Stimulated activated naive CD8-positive, alpha-beta T cell treated with anti-CD3 and anti-CD28 coated beads, Interleukin-15, amount 100 ng/mL, for 72 hours (primary cell): ENCODE results near the gene ASCL2.

ENCODE experiments used
- ATAC-seq: fragments of 150-1000 bp; cut with Tn5 transposase; 2 replicates; pipeline ENCODE4 v1.10.0; 2021; ENCODE audit warnings: mild to moderate bottlenecking, moderate library complexity
- DNase-seq, 2 donors: peaks; one replicate each; pipeline ENCODE4 v3.0.0; 2021 to 2022
- H3K27ac Mint-ChIP-seq, 2 donors: one replicate each; pipeline ENCODE4 v1.8.0; 2022; ENCODE audit warnings: mild to moderate bottlenecking in 2 of 2, mixed read lengths in 2 of 2, moderate library complexity in 2 of 2
- H3K27me3 Mint-ChIP-seq: one replicate; pipeline ENCODE4 v1.8.0; 2022; ENCODE audit warnings: mixed read lengths
- H3K4me1 Mint-ChIP-seq: one replicate; pipeline ENCODE4 v1.8.0; 2022; ENCODE audit warnings: mild to moderate bottlenecking, mixed read lengths
- H3K4me3 Mint-ChIP-seq, 2 donors: one replicate each; pipeline ENCODE4 v1.8.0; 2022; ENCODE audit warnings: mild to moderate bottlenecking in 2 of 2, mixed read lengths in 2 of 2, moderate library complexity in 1 of 2
- H3K9me3 Mint-ChIP-seq, 2 donors: one replicate each; pipeline ENCODE4 v1.8.0; 2022; ENCODE audit warnings: mixed read lengths in 2 of 2

Gene ASCL2

GRCh38 chr11:2263071-2263565 lies 7.3 kb downstream of the ASCL2 start:
- Mint-ChIP-seq H3K9me3 (no peaks in the 10 kb centered on the region), H3K4me3 (no peak overlapping the region), H3K4me1 (peaks cover 29% of the 10 kb centered on the region), H3K27me3 (peaks cover 6% of the 10 kb centered on the region), H3K27ac (no peak overlapping the region)
- DNase-seq (no peak), ATAC-seq (no peak)

GRCh38 chr11:2262301-2263070 lies 7.9 kb downstream of the ASCL2 start:
- H3K27me3 Mint-ChIP-seq = no peaks in the 10 kb centered on the region
- ATAC-seq = no peak
- peaks cover 23% of the 10 kb centered on the region for H3K4me1 Mint-ChIP-seq
- no peak overlapping the region for H3K4me3 Mint-ChIP-seq
- no peak for DNase-seq
- H3K9me3 Mint-ChIP-seq = no peaks in the 10 kb centered on the region
- H3K27ac Mint-ChIP-seq = peak overlapping the region in 1 of 2 donors; percentile 34

GRCh38 chr11:2261436-2262230 lies 8.8 kb downstream of the ASCL2 start:
- no peak for DNase-seq
- no peak overlapping the region for H3K27ac Mint-ChIP-seq
- no peak overlapping the region for H3K4me3 Mint-ChIP-seq
- peaks cover 16% of the 10 kb centered on the region for H3K4me1 Mint-ChIP-seq
- no peaks in the 10 kb centered on the region for H3K27me3 Mint-ChIP-seq
- no peak for ATAC-seq
- no peaks in the 10 kb centered on the region for H3K9me3 Mint-ChIP-seq

GRCh38 chr11:2260491-2261364 lies 9.7 kb downstream of the ASCL2 start:
- Mint-ChIP-seq H3K4me1 (peaks cover 7% of the 10 kb centered on the region), H3K27ac (no peak overlapping the region), H3K4me3 (no peak overlapping the region), H3K27me3 (no peaks in the 10 kb centered on the region), H3K9me3 (no peaks in the 10 kb centered on the region)
- ATAC-seq = no peak
- DNase-seq = no peak

- no peak for ATAC-seq
- H3K4me1 Mint-ChIP-seq = no peaks in the 10 kb centered on the region
- H3K4me3 Mint-ChIP-seq = no peak overlapping the region
- H3K27ac Mint-ChIP-seq = no peak overlapping the region
- DNase-seq = no peak
- H3K9me3 Mint-ChIP-seq = no peaks in the 10 kb centered on the region
- H3K27me3 Mint-ChIP-seq = no peaks in the 10 kb centered on the region
Observed at GRCh38 chr11:2259897-2260451, 10.4 kb downstream of the ASCL2 start.

GRCh38 chr11:2259466-2259830 lies 10.9 kb downstream of the ASCL2 start:
- no peak for DNase-seq
- no peak for ATAC-seq
- H3K27me3 Mint-ChIP-seq = no peaks in the 10 kb centered on the region
- H3K27ac Mint-ChIP-seq = no peak overlapping the region
- no peaks in the 10 kb centered on the region for H3K4me1 Mint-ChIP-seq
- no peak overlapping the region for H3K4me3 Mint-ChIP-seq
- H3K9me3 Mint-ChIP-seq = no peaks in the 10 kb centered on the region

- ATAC-seq = no peak
- H3K27me3 Mint-ChIP-seq = no peaks in the 10 kb centered on the region
- no peaks in the 10 kb centered on the region for H3K9me3 Mint-ChIP-seq
- DNase-seq = no peak
- H3K27ac Mint-ChIP-seq = no peak overlapping the region
- no peak overlapping the region for H3K4me3 Mint-ChIP-seq
- no peaks in the 10 kb centered on the region for H3K4me1 Mint-ChIP-seq
Observed at GRCh38 chr11:2258501-2259465, 11.6 kb downstream of the ASCL2 start.

- Mint-ChIP-seq H3K9me3 (no peaks in the 10 kb centered on the region), H3K4me1 (no peaks in the 10 kb centered on the region), H3K27ac (peak overlapping the region in 1 of 2 donors; percentile 78), H3K27me3 (no peaks in the 10 kb centered on the region), H3K4me3 (no peak overlapping the region)
- no peak for ATAC-seq
- DNase-seq = no peak
Observed at GRCh38 chr11:2256951-2257700, 13.3 kb downstream of the ASCL2 start.

GRCh38 chr11:2256293-2256913 lies 14.0 kb downstream of the ASCL2 start:
- ATAC-seq (no peak), DNase-seq (no peak)
- Mint-ChIP-seq H3K4me1 (no peaks in the 10 kb centered on the region), H3K27me3 (no peaks in the 10 kb centered on the region), H3K4me3 (no peak overlapping the region), H3K27ac (no peak overlapping the region), H3K9me3 (no peaks in the 10 kb centered on the region)

- no peaks in the 10 kb centered on the region for H3K9me3 Mint-ChIP-seq
- DNase-seq (no peak), ATAC-seq (no peak)
- H3K27ac Mint-ChIP-seq = no peak overlapping the region
- H3K27me3 Mint-ChIP-seq = peaks cover 8% of the 10 kb centered on the region
- no peaks in the 10 kb centered on the region for H3K4me1 Mint-ChIP-seq
- H3K4me3 Mint-ChIP-seq = no peak overlapping the region
Observed at GRCh38 chr11:2252018-2252417, 18.4 kb downstream of the ASCL2 start.

- H3K9me3 Mint-ChIP-seq = no peaks in the 10 kb centered on the region
- no peaks in the 10 kb centered on the region for H3K4me1 Mint-ChIP-seq
- no peak for ATAC-seq
- H3K4me3 Mint-ChIP-seq = no peak overlapping the region
- H3K27me3 Mint-ChIP-seq = peaks cover 8% of the 10 kb centered on the region
- DNase-seq = no peak
- no peak overlapping the region for H3K27ac Mint-ChIP-seq
Observed at GRCh38 chr11:2251138-2251537, 19.2 kb downstream of the ASCL2 start.

- ATAC-seq (no peak), DNase-seq (no peak)
- Mint-ChIP-seq H3K27me3 (peaks cover 8% of the 10 kb centered on the region), H3K4me1 (no peaks in the 10 kb centered on the region), H3K9me3 (no peaks in the 10 kb centered on the region), H3K27ac (no peak overlapping the region), H3K4me3 (no peak overlapping the region)
Observed at GRCh38 chr11:2250485-2250884, 19.9 kb downstream of the ASCL2 start.

- Mint-ChIP-seq H3K27me3 (peaks cover 8% of the 10 kb centered on the region), H3K4me3 (no peak overlapping the region), H3K27ac (no peak overlapping the region), H3K4me1 (no peaks in the 10 kb centered on the region), H3K9me3 (no peaks in the 10 kb centered on the region)
- ATAC-seq (no peak), DNase-seq (no peak)
Observed at GRCh38 chr11:2250041-2250440, 20.3 kb downstream of the ASCL2 start.
